Upper lobe of left lung (tissue), 6 donors: ENCODE measurements around the gene PATZ1. TPM values are rescaled to one million over a fixed set of nuclear protein-coding genes. Genes with fewer than 3 reads are reported as not detected.

Experiments used
- ATAC-seq, 2 donors: fragments of 200-7000 bp; cut with Tn5 transposase; one replicate each; pipeline ENCODE4 v1.9.1; 2022; ENCODE audit warnings: mild to moderate bottlenecking in 2 of 2, moderate library complexity in 2 of 2; ENCODE audit not compliant: low FRiP score in 2 of 2
- DNase-seq, 2 donors: peaks; one replicate each; pipeline ENCODE4 v3.0.0-alpha.2; 2019 to 2020
- H3K27ac ChIP-seq, 4 donors: fragments of 200-600 bp; sonication (generic); one replicate each; pipeline ENCODE4 v1.5.1; 2016 to 2019
- H3K27me3 ChIP-seq, 4 donors: fragments of 200-600 bp; sonication (generic); one replicate each; pipeline ENCODE4 v1.5.1; 2017 to 2019
- H3K36me3 ChIP-seq, 4 donors: fragments of 200-600 bp; sonication (generic); one replicate each; pipeline ENCODE4 v1.5.1; 2016 to 2019
- H3K4me1 ChIP-seq, 4 donors: fragments of 200-600 bp; sonication (generic); one replicate each; pipeline ENCODE4 v1.5.1; 2018 to 2019
- H3K4me3 ChIP-seq, 4 donors: fragments of 200-600 bp; sonication (generic); one replicate each; pipeline ENCODE4 v1.5.1; 2017 to 2019; ENCODE audit warnings: mild to moderate bottlenecking in 2 of 4, moderate library complexity in 1 of 4
- H3K9me3 ChIP-seq, 4 donors: fragments of 200-600 bp; sonication (generic); one replicate each; pipeline ENCODE4 v1.5.1; 2018 to 2019
- EP300 ChIP-seq, 4 donors: sonication (generic); formaldehyde crosslinking; IDR thresholded peaks; one replicate each; pipeline ENCODE4 v1.5.1; 2017; ENCODE audit warnings: antibody characterized with exemption in 4 of 4, control low read depth in 2 of 4
- POLR2A ChIP-seq, 4 donors: fragments of 450-650 bp; IDR thresholded peaks; one replicate each; pipeline ENCODE4 v1.5.1; 2016 to 2017; ENCODE audit warnings: antibody characterized with exemption in 4 of 4, mild to moderate bottlenecking in 2 of 4
- POLR2AphosphoS5 ChIP-seq, 2 donors: sonication (generic); formaldehyde crosslinking; IDR thresholded peaks; one replicate each; pipeline ENCODE4 v1.5.1; 2017; ENCODE audit warnings: antibody characterized with exemption in 2 of 2
- WGBS, 2 donors: methylation state at CpG; one replicate each; pipeline ENCODE4 v1.1.5; 2017 to 2018; 5-methylcytosine and 5-hydroxymethylcytosine counted together
- total RNA-seq, 6 donors: library from RNA; depleted of rRNA in 4 of 6; stranded (reverse); fragments of >200 nt in 4 of 6; gene quantifications; one replicate each; pipeline versions ENCODE4 v1.1.0 to v1.2.1, GENCODE V29; 2016 to 2021
- TF ChIP-seq, protein P1 (sequence below), 6 experiments: fragments of 450-650 bp in 4 of 6; fragments of 200-600 bp in 2 of 6; sonication (generic) in 2 of 6; IDR thresholded peaks; one replicate each; pipeline ENCODE4 v1.5.1; 2016 to 2019; ENCODE audit warnings: antibody characterized with exemption in 6 of 6
- donor health status: DM: no; HTN: no; CAD: no; lungs with moderate emphysema.
- donor health status: DM: no; HTN: yes; CAD: no; lungs with severe emphysema.

PATZ1 gene
- total RNA-seq, 6 donors from 2014 or later, result 18.2 to 29.7 (median 24.0) TPM

DNA sequence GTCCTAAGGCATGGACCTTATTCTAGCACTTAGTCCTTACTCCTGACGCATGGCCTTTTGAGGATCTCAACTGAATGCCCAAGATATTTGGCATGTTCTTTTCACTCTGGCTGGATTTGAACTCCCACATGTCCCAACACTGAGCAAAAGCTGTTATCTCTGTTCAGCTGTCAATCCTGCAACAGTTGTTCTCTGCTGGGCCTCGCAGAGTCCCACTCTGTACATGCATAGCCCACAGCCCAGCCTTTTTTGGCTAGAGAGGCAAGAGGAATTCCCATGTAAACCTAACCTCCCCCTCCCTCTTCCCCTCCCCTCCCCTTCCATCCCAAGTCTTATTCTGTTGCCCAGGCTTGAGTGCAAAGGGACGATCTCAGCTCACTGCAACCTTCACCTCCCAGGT is 31.5 kb upstream of the PATZ1 start:
- ATAC-seq, result no peak
- DNase-seq, result no peak
- 69 to 71% methylated on average over 3 of the region's 3 CpGs for WGBS, 2 donors

DNA sequence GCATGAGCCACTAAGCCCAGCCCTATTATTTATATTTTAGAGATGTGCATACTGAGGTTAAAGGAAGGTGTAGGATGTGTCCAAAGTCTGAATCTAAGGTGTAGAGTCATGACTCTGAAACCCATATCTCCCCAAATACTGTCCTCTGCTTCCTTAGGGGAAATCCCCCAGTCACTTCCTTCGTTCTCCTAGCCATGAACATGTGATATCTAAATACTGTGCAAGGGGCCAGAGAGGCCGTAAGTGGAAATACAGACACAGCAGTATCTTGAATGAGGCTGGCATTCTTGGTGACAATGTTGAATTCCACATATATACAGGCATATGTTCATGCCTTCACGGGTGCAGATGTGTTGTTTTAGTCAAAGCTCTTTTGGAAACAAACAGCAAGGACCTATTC is 21.3 kb upstream of the PATZ1 start:
- H3K9me3 ChIP-seq, result no peaks in the 10 kb centered on the region
- TF ChIP-seq POLR2AphosphoS5 (IDR thresholded peaks at IDR 0.05), result no peak
- TF ChIP-seq, protein P1, sequence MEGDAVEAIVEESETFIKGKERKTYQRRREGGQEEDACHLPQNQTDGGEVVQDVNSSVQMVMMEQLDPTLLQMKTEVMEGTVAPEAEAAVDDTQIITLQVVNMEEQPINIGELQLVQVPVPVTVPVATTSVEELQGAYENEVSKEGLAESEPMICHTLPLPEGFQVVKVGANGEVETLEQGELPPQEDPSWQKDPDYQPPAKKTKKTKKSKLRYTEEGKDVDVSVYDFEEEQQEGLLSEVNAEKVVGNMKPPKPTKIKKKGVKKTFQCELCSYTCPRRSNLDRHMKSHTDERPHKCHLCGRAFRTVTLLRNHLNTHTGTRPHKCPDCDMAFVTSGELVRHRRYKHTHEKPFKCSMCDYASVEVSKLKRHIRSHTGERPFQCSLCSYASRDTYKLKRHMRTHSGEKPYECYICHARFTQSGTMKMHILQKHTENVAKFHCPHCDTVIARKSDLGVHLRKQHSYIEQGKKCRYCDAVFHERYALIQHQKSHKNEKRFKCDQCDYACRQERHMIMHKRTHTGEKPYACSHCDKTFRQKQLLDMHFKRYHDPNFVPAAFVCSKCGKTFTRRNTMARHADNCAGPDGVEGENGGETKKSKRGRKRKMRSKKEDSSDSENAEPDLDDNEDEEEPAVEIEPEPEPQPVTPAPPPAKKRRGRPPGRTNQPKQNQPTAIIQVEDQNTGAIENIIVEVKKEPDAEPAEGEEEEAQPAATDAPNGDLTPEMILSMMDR (IDR thresholded peaks at IDR 0.05), result no peak
- no peak for TF ChIP-seq EP300 (IDR thresholded peaks at IDR 0.05)
- no peak for TF ChIP-seq POLR2A (IDR thresholded peaks at IDR 0.05)
- H3K4me1 ChIP-seq, result no peaks in the 10 kb centered on the region
- no peaks in the 10 kb centered on the region for H3K27me3 ChIP-seq
- no peak overlapping the region for H3K4me3 ChIP-seq
- 64 to 71% methylated on average over 3 of the region's 3 CpGs for WGBS, 2 donors
- DNase-seq, result no peak
- H3K36me3 ChIP-seq, result no peaks in the 10 kb centered on the region
- ATAC-seq, result no peak
- H3K27ac ChIP-seq, result no peak overlapping the region

More for the DNA sequence above, 31.5 kb upstream of the PATZ1 start:
- H3K4me1 ChIP-seq, result peaks cover 0 to 9% (median 0%) of the 10 kb centered on the region in 4 donors
- H3K27me3 ChIP-seq, result no peaks in the 10 kb centered on the region
- no peak overlapping the region for H3K27ac ChIP-seq
- TF ChIP-seq EP300 (IDR thresholded peaks at IDR 0.05) (no peak), POLR2A (IDR thresholded peaks at IDR 0.05) (no peak), POLR2AphosphoS5 (IDR thresholded peaks at IDR 0.05) (no peak)
- TF ChIP-seq, protein P1 (IDR thresholded peaks at IDR 0.05), result no peak
- H3K4me3 ChIP-seq, result no peak overlapping the region
- H3K36me3 ChIP-seq, result no peaks in the 10 kb centered on the region
- H3K9me3 ChIP-seq, result no peaks in the 10 kb centered on the region

DNA sequence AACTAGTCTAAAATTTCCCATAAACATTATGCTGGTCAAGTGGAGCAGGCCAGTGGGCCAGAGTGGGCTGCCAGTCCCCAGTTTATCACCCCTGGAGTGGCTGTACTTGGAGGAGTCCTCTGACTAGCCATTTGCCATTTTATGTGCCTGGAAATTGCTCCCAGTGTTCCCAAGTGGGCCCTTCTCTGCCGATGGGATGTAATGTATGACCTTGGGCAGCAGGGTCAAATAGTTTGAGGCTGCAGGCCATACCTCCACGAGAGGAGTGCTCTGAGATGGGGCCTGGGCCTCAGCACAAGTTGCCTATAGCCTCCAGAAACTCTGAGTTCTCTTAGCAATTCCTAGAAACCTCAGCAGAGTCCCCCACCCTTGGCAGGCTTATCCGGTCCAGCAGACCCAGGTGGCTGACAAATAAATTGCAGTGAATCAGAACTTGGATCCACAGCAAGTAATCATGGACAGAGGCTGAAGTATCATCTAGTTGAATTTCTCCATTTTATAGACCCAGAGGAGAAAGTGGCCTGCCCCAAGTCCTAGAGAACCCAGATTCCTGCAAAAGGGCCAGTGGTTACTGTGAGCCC is 17.8 kb upstream of the PATZ1 start:
- TF ChIP-seq POLR2A (IDR thresholded peaks at IDR 0.05) (no peak), EP300 (IDR thresholded peaks at IDR 0.05) (no peak), POLR2AphosphoS5 (IDR thresholded peaks at IDR 0.05) (no peak)
- TF ChIP-seq, protein P1 (IDR thresholded peaks at IDR 0.05), result no peak
- no peak for ATAC-seq
- WGBS, 2 donors, result 69% methylated on average over 3 of the region's 3 CpGs; no CpG with 5 or more reads in 1 of the 2 donors

DNA sequence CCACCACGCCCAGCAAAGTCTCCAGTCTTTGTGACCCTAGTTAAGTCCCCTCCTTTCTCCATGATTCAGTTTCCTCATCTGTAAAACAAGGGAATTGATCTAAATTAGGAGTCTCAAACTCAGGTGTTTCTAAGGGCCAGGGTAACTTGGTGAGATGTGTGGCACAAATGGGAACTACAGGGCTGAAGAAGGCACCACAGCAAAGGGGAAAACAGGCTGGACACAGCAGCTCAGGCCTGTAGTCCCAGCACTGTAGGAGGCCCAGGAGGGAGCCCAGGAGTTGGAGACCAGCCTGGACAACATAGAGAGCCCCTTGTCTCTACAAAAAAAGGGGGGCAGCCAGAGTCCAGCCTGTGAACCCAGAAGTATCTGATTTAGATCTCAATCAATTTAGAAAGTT is 15.6 kb upstream of the PATZ1 start:
- no peak for DNase-seq
- no peaks in the 10 kb centered on the region for H3K27me3 ChIP-seq
- no peaks in the 10 kb centered on the region for H3K36me3 ChIP-seq
- ATAC-seq, result no peak
- 50 to 91% methylated on average over 1 of the region's 1 CpG for WGBS, 2 donors
- H3K4me1 ChIP-seq, result no peaks in the 10 kb centered on the region
- no peak overlapping the region for H3K4me3 ChIP-seq
- no peak overlapping the region for H3K27ac ChIP-seq
- no peak for TF ChIP-seq POLR2A (IDR thresholded peaks at IDR 0.05)
- TF ChIP-seq POLR2AphosphoS5 (IDR thresholded peaks at IDR 0.05), result no peak
- no peaks in the 10 kb centered on the region for H3K9me3 ChIP-seq

More for the DNA sequence above, 17.8 kb upstream of the PATZ1 start:
- no peak for DNase-seq
- Histone ChIP-seq H3K27ac (no peak overlapping the region), H3K36me3 (no peaks in the 10 kb centered on the region), H3K4me1 (no peaks in the 10 kb centered on the region), H3K9me3 (no peaks in the 10 kb centered on the region), H3K27me3 (no peaks in the 10 kb centered on the region), H3K4me3 (no peak overlapping the region)

DNA sequence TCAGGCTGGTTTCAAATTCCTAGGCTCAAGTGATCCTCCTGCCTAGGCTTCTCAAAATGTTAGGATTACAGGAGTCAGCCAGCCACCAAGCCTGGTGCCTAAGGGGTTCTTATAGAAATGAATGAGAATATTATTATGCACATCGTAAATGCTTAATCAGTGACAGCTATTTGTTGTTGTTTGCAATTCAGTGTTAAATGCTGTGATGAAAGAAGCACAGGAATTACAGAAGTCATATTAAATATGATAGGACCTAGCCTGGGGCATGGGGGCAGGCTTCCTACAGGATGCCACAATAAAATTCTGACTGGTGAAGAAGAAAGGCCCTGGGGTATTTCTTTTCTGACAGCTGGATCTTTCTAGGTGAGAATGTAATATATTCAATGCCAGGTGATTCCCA is 13.9 kb upstream of the PATZ1 start:
- DNase-seq, result no peak
- H3K4me1 ChIP-seq, result no peaks in the 10 kb centered on the region
- WGBS, 2 donors, result 87 to 100% methylated on average over 1 of the region's 1 CpG
- H3K4me3 ChIP-seq, result no peak overlapping the region
- H3K27ac ChIP-seq, result no peak overlapping the region
- no peak for ATAC-seq
- no peaks in the 10 kb centered on the region for H3K27me3 ChIP-seq
- no peaks in the 10 kb centered on the region for H3K9me3 ChIP-seq
- H3K36me3 ChIP-seq, result no peaks in the 10 kb centered on the region
- TF ChIP-seq, protein P1 (IDR thresholded peaks at IDR 0.05), result no peak
- TF ChIP-seq POLR2A (IDR thresholded peaks at IDR 0.05), result no peak
